Vagina (tissue), 2 donors: ENCODE results near the gene NPAS2.

Experiments used
- POLR2A ChIP-seq, 2 donors: fragments of 450-650 bp; IDR thresholded peaks; one replicate each; pipeline ENCODE4 v1.6.1; 2017; ENCODE audit warnings: antibody characterized with exemption in 2 of 2, mild to moderate bottlenecking in 2 of 2, moderate library complexity in 2 of 2
- TF ChIP-seq, protein P1 (sequence below), 3 experiments: fragments of 450-650 bp in 2 of 3; fragments of 200-600 bp in 1 of 3; sonication (generic) in 1 of 3; IDR thresholded peaks; one replicate each; pipeline ENCODE4 v1.5.1; 2017 to 2019; ENCODE audit warnings: antibody characterized with exemption in 3 of 3, mild to moderate bottlenecking in 2 of 3, moderate library complexity in 2 of 3

DNA sequence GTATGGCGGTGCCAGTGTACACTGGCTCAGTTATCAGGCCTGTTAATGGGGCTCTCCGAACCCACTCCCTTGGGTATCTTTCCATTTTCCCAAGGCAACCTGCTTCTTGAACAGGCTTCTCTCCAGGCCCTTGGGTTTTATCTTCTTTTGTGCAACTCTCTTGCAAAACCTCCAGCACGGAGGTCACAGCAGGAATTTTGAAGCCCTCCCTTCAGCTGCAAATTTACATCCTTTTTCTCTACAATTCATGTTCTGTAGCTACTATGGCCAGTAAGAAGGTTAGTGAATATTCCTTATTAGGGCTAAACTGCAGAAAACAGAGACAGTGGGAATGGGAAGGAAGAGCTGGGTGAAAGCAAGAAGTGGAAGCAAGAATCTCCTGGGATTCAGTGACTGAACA is 10.4 kb upstream of the NPAS2 start:
- TF ChIP-seq, protein P1, sequence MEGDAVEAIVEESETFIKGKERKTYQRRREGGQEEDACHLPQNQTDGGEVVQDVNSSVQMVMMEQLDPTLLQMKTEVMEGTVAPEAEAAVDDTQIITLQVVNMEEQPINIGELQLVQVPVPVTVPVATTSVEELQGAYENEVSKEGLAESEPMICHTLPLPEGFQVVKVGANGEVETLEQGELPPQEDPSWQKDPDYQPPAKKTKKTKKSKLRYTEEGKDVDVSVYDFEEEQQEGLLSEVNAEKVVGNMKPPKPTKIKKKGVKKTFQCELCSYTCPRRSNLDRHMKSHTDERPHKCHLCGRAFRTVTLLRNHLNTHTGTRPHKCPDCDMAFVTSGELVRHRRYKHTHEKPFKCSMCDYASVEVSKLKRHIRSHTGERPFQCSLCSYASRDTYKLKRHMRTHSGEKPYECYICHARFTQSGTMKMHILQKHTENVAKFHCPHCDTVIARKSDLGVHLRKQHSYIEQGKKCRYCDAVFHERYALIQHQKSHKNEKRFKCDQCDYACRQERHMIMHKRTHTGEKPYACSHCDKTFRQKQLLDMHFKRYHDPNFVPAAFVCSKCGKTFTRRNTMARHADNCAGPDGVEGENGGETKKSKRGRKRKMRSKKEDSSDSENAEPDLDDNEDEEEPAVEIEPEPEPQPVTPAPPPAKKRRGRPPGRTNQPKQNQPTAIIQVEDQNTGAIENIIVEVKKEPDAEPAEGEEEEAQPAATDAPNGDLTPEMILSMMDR (IDR thresholded peaks at IDR 0.05): no peak
- TF ChIP-seq POLR2A (IDR thresholded peaks at IDR 0.05): no peak
